ENCODE results near the gene ZNF580.
A peak's percentile ranks its signal among the peaks of the same experiment; 100 is the strongest.

ZNF580 gene

GRCh38 chr19:55676889-55677505 lies 36.2 kb downstream of the ZNF580 start:
- Histone ChIP-seq H3K36me3 (ENCODE audit: insufficient read depth, low read length) (peaks cover 56% of the 10 kb centered on the region), H4K20me1 (ENCODE audit: insufficient read depth, low read length) (no peaks in the 10 kb centered on the region), H3F3A (ENCODE audit: insufficient read depth, low read length) (no peaks in the 10 kb centered on the region; the same call in 1 of the 2 replicates), H3K4me3 (ENCODE audit: low read depth, low read length, poor library complexity, severe bottlenecking) (peak overlapping the region; percentile 97), H3K9ac (ENCODE audit: low read length) (peak overlapping the region; percentile 88), H3K4me2 (ENCODE audit: low read length) (peak overlapping the region; percentile 98), H3K27ac (ENCODE audit: low read depth, low read length, poor library complexity, severe bottlenecking) (peak overlapping the region; percentile 96), H3K27me3 (ENCODE audit: insufficient read depth, low read length) (no peaks in the 10 kb centered on the region), H3K79me2 (ENCODE audit: insufficient read depth, low read length) (peaks cover 40% of the 10 kb centered on the region), H3K9me2 (ENCODE audit: low read depth, low read length) (no peaks in the 10 kb centered on the region), H2AFZ (ENCODE audit: low read length) (no peak overlapping the region), H3K4me1 (ENCODE audit: insufficient read depth, low read length, severe bottlenecking) (peaks cover 58% of the 10 kb centered on the region), H3K9me3 (ENCODE audit: low read length) (no peaks in the 10 kb centered on the region)
- TF ChIP-seq CTCF (IDR thresholded peaks at IDR 0.05; ENCODE audit: low read length) (no peak), EZH2 (IDR thresholded peaks at IDR 0.05; ENCODE audit: borderline replicate concordance, low read length) (no peak)

GRCh38 chr19:55677572-55678028 lies 36.8 kb downstream of the ZNF580 start:
- H4K20me1 ChIP-seq (ENCODE audit: insufficient read depth, low read length): no peaks in the 10 kb centered on the region
- peak overlapping the region; percentile 88 for H3K9ac ChIP-seq (ENCODE audit: low read length)
- H3K4me2 ChIP-seq (ENCODE audit: low read length): peak overlapping the region; percentile 98
- peak overlapping the region; percentile 96 for H3K27ac ChIP-seq (ENCODE audit: low read depth, low read length, poor library complexity, severe bottlenecking)
- H3K9me3 ChIP-seq (ENCODE audit: low read length): no peaks in the 10 kb centered on the region
- H3F3A ChIP-seq (ENCODE audit: insufficient read depth, low read length): no peaks in the 10 kb centered on the region; the same call in 1 of the 2 replicates
- H3K27me3 ChIP-seq (ENCODE audit: insufficient read depth, low read length): no peaks in the 10 kb centered on the region
- H3K9me2 ChIP-seq (ENCODE audit: low read depth, low read length): no peaks in the 10 kb centered on the region
- peak overlapping the region; percentile 97 for H3K4me3 ChIP-seq (ENCODE audit: low read depth, low read length, poor library complexity, severe bottlenecking)
- no peak overlapping the region for H2AFZ ChIP-seq (ENCODE audit: low read length)
- peaks cover 41% of the 10 kb centered on the region for H3K79me2 ChIP-seq (ENCODE audit: insufficient read depth, low read length)
- peaks cover 58% of the 10 kb centered on the region for H3K4me1 ChIP-seq (ENCODE audit: insufficient read depth, low read length, severe bottlenecking)
- TF ChIP-seq CTCF (IDR thresholded peaks at IDR 0.05; ENCODE audit: low read length) (no peak), EZH2 (IDR thresholded peaks at IDR 0.05; ENCODE audit: borderline replicate concordance, low read length) (no peak)
- H3K36me3 ChIP-seq (ENCODE audit: insufficient read depth, low read length): peaks cover 53% of the 10 kb centered on the region

GRCh38 chr19:55678121-55678671 lies 37.4 kb downstream of the ZNF580 start:
- Histone ChIP-seq H3K4me1 (ENCODE audit: insufficient read depth, low read length, severe bottlenecking) (peaks cover 55% of the 10 kb centered on the region), H3K27me3 (ENCODE audit: insufficient read depth, low read length) (no peaks in the 10 kb centered on the region)

More at GRCh38 chr19:55678121-55678671, 37.4 kb downstream of the ZNF580 start:
- no peaks in the 10 kb centered on the region for H4K20me1 ChIP-seq (ENCODE audit: insufficient read depth, low read length)
- H3K79me2 ChIP-seq (ENCODE audit: insufficient read depth, low read length): peaks cover 41% of the 10 kb centered on the region
- H3K4me3 ChIP-seq (ENCODE audit: low read depth, low read length, poor library complexity, severe bottlenecking): peak overlapping the region; percentile 97
- H3K27ac ChIP-seq (ENCODE audit: low read depth, low read length, poor library complexity, severe bottlenecking): peak overlapping the region; percentile 96
- H3K9me3 ChIP-seq (ENCODE audit: low read length): no peaks in the 10 kb centered on the region
- TF ChIP-seq EZH2 (IDR thresholded peaks at IDR 0.05; ENCODE audit: borderline replicate concordance, low read length) (no peak), CTCF (IDR thresholded peaks at IDR 0.05; ENCODE audit: low read length) (peak; percentile 37; the same call in 1 of the 2 replicates)
- no peaks in the 10 kb centered on the region for H3K9me2 ChIP-seq (ENCODE audit: low read depth, low read length)
- H2AFZ ChIP-seq (ENCODE audit: low read length): no peak overlapping the region
- no peaks in the 10 kb centered on the region; the same call in 1 of the 2 replicates for H3F3A ChIP-seq (ENCODE audit: insufficient read depth, low read length)
- peaks cover 47% of the 10 kb centered on the region for H3K36me3 ChIP-seq (ENCODE audit: insufficient read depth, low read length)
- H3K9ac ChIP-seq (ENCODE audit: low read length): peak overlapping the region; percentile 88
- H3K4me2 ChIP-seq (ENCODE audit: low read length): peak overlapping the region; percentile 98
